Measurements from ENCODE around the gene MYO10.
A peak's percentile ranks its signal among the peaks of the same experiment; 100 is the strongest.

The MYO10 gene

GRCh38 chr5:16937503-16938161 is 1.5 kb upstream of the MYO10 start:
- Histone ChIP-seq H3K9me3 (ENCODE audit: control insufficient read depth in 1 of 2, low read length in 2 of 2) (no peaks in the 10 kb centered on the region), H3K4me3 (ENCODE audit: low read depth in 1 of 2, low read length in 2 of 2) (no peak overlapping the region), H3K27me3 (ENCODE audit: low read depth, low read length) (no peaks in the 10 kb centered on the region), H3K4me1 (ENCODE audit: control insufficient read depth in 1 of 2, insufficient read depth in 2 of 2, low read length in 2 of 2) (peaks cover 0 to 17% of the 10 kb centered on the region in 2 donors), H3K27ac (ENCODE audit: low read length) (no peak overlapping the region), H3K36me3 (ENCODE audit: control insufficient read depth in 1 of 2, insufficient read depth in 2 of 2, low read length in 2 of 2) (no peaks in the 10 kb centered on the region)

- Histone ChIP-seq H3K27me3 (ENCODE audit: low read depth, low read length) (no peaks in the 10 kb centered on the region), H3K9me3 (ENCODE audit: control insufficient read depth in 1 of 2, low read length in 2 of 2) (no peaks in the 10 kb centered on the region), H3K4me1 (ENCODE audit: control insufficient read depth in 1 of 2, insufficient read depth in 2 of 2, low read length in 2 of 2) (peaks cover 0 to 17% of the 10 kb centered on the region in 2 donors), H3K36me3 (ENCODE audit: control insufficient read depth in 1 of 2, insufficient read depth in 2 of 2, low read length in 2 of 2) (no peaks in the 10 kb centered on the region), H3K27ac (ENCODE audit: low read length) (peak overlapping the region; percentile 70), H3K4me3 (ENCODE audit: low read depth in 1 of 2, low read length in 2 of 2) (peak overlapping the region; percentile 63 to 83)
Observed at GRCh38 chr5:16936989-16937438, 926 bp upstream of the MYO10 start.

- Histone ChIP-seq H3K27me3 (ENCODE audit: low read depth, low read length) (no peaks in the 10 kb centered on the region), H3K4me3 (ENCODE audit: low read depth in 1 of 2, low read length in 2 of 2) (peak overlapping the region; percentile 83 to 88), H3K36me3 (ENCODE audit: control insufficient read depth in 1 of 2, insufficient read depth in 2 of 2, low read length in 2 of 2) (no peaks in the 10 kb centered on the region), H3K27ac (ENCODE audit: low read length) (peak overlapping the region; percentile 25), H3K9me3 (ENCODE audit: control insufficient read depth in 1 of 2, low read length in 2 of 2) (no peaks in the 10 kb centered on the region), H3K4me1 (ENCODE audit: control insufficient read depth in 1 of 2, insufficient read depth in 2 of 2, low read length in 2 of 2) (peaks cover 0 to 17% of the 10 kb centered on the region in 2 donors)
Observed at GRCh38 chr5:16935231-16936149, 598 bp downstream of the MYO10 start.

GRCh38 chr5:16934677-16935153 is 1.4 kb downstream of the MYO10 start:
- peaks cover 0 to 17% of the 10 kb centered on the region in 2 donors for H3K4me1 ChIP-seq (ENCODE audit: control insufficient read depth in 1 of 2, insufficient read depth in 2 of 2, low read length in 2 of 2)
- peak overlapping the region; percentile 83 to 88 for H3K4me3 ChIP-seq (ENCODE audit: low read depth in 1 of 2, low read length in 2 of 2)
- peak overlapping the region; percentile 25 for H3K27ac ChIP-seq (ENCODE audit: low read length)
- H3K36me3 ChIP-seq (ENCODE audit: control insufficient read depth in 1 of 2, insufficient read depth in 2 of 2, low read length in 2 of 2) = no peaks in the 10 kb centered on the region
- H3K27me3 ChIP-seq (ENCODE audit: low read depth, low read length) = no peaks in the 10 kb centered on the region
- H3K9me3 ChIP-seq (ENCODE audit: control insufficient read depth in 1 of 2, low read length in 2 of 2) = no peaks in the 10 kb centered on the region

GRCh38 chr5:16934123-16934522 is 2.0 kb downstream of the MYO10 start:
- Histone ChIP-seq H3K36me3 (ENCODE audit: control insufficient read depth in 1 of 2, insufficient read depth in 2 of 2, low read length in 2 of 2) (no peaks in the 10 kb centered on the region), H3K27ac (ENCODE audit: low read length) (no peak overlapping the region), H3K4me1 (ENCODE audit: control insufficient read depth in 1 of 2, insufficient read depth in 2 of 2, low read length in 2 of 2) (peaks cover 0 to 17% of the 10 kb centered on the region in 2 donors), H3K9me3 (ENCODE audit: control insufficient read depth in 1 of 2, low read length in 2 of 2) (no peaks in the 10 kb centered on the region), H3K27me3 (ENCODE audit: low read depth, low read length) (no peaks in the 10 kb centered on the region), H3K4me3 (ENCODE audit: low read depth in 1 of 2, low read length in 2 of 2) (peak overlapping the region; percentile 83 to 88)

- Histone ChIP-seq H3K4me3 (ENCODE audit: low read depth in 1 of 2, low read length in 2 of 2) (peak overlapping the region in 1 of 2 donors; percentile 88), H3K27ac (ENCODE audit: low read length) (no peak overlapping the region), H3K27me3 (ENCODE audit: low read depth, low read length) (no peaks in the 10 kb centered on the region), H3K36me3 (ENCODE audit: control insufficient read depth in 1 of 2, insufficient read depth in 2 of 2, low read length in 2 of 2) (no peaks in the 10 kb centered on the region), H3K4me1 (ENCODE audit: control insufficient read depth in 1 of 2, insufficient read depth in 2 of 2, low read length in 2 of 2) (peaks cover 0 to 17% of the 10 kb centered on the region in 2 donors), H3K9me3 (ENCODE audit: control insufficient read depth in 1 of 2, low read length in 2 of 2) (no peaks in the 10 kb centered on the region)
Observed at GRCh38 chr5:16933337-16933736, 2.8 kb downstream of the MYO10 start.

- H3K4me3 ChIP-seq (ENCODE audit: low read depth in 1 of 2, low read length in 2 of 2) = no peak overlapping the region
- no peaks in the 10 kb centered on the region for H3K9me3 ChIP-seq (ENCODE audit: control insufficient read depth in 1 of 2, low read length in 2 of 2)
- no peaks in the 10 kb centered on the region for H3K36me3 ChIP-seq (ENCODE audit: control insufficient read depth in 1 of 2, insufficient read depth in 2 of 2, low read length in 2 of 2)
- H3K27ac ChIP-seq (ENCODE audit: low read length) = peak overlapping the region; percentile 43
- peaks cover 0 to 17% of the 10 kb centered on the region in 2 donors for H3K4me1 ChIP-seq (ENCODE audit: control insufficient read depth in 1 of 2, insufficient read depth in 2 of 2, low read length in 2 of 2)
- no peaks in the 10 kb centered on the region for H3K27me3 ChIP-seq (ENCODE audit: low read depth, low read length)
Observed at GRCh38 chr5:16932401-16932800, 3.7 kb downstream of the MYO10 start.

- Histone ChIP-seq H3K27ac (ENCODE audit: low read length) (peak overlapping the region; percentile 43), H3K4me3 (ENCODE audit: low read depth in 1 of 2, low read length in 2 of 2) (peak overlapping the region in 1 of 2 donors; percentile 7), H3K27me3 (ENCODE audit: low read depth, low read length) (no peaks in the 10 kb centered on the region)
Observed at GRCh38 chr5:16931334-16932110, 4.6 kb downstream of the MYO10 start.

GRCh38 chr5:16930496-16930895 is 5.6 kb downstream of the MYO10 start:
- Histone ChIP-seq H3K9me3 (ENCODE audit: control insufficient read depth in 1 of 2, low read length in 2 of 2) (no peaks in the 10 kb centered on the region), H3K4me3 (ENCODE audit: low read depth in 1 of 2, low read length in 2 of 2) (no peak overlapping the region), H3K36me3 (ENCODE audit: control insufficient read depth in 1 of 2, insufficient read depth in 2 of 2, low read length in 2 of 2) (no peaks in the 10 kb centered on the region), H3K27me3 (ENCODE audit: low read depth, low read length) (no peaks in the 10 kb centered on the region), H3K4me1 (ENCODE audit: control insufficient read depth in 1 of 2, insufficient read depth in 2 of 2, low read length in 2 of 2) (peaks cover 0 to 12% of the 10 kb centered on the region in 2 donors), H3K27ac (ENCODE audit: low read length) (no peak overlapping the region)

More at GRCh38 chr5:16931334-16932110, 4.6 kb downstream of the MYO10 start:
- H3K36me3 ChIP-seq (ENCODE audit: control insufficient read depth in 1 of 2, insufficient read depth in 2 of 2, low read length in 2 of 2) = no peaks in the 10 kb centered on the region
- no peaks in the 10 kb centered on the region for H3K9me3 ChIP-seq (ENCODE audit: control insufficient read depth in 1 of 2, low read length in 2 of 2)
- H3K4me1 ChIP-seq (ENCODE audit: control insufficient read depth in 1 of 2, insufficient read depth in 2 of 2, low read length in 2 of 2) = peaks cover 0 to 16% of the 10 kb centered on the region in 2 donors

- peaks cover 0 to 6% of the 10 kb centered on the region in 2 donors for H3K4me1 ChIP-seq (ENCODE audit: control insufficient read depth in 1 of 2, insufficient read depth in 2 of 2, low read length in 2 of 2)
Observed at GRCh38 chr5:16929831-16930230, 6.3 kb downstream of the MYO10 start.

More at GRCh38 chr5:16929831-16930230, 6.3 kb downstream of the MYO10 start:
- Histone ChIP-seq H3K36me3 (ENCODE audit: control insufficient read depth in 1 of 2, insufficient read depth in 2 of 2, low read length in 2 of 2) (no peaks in the 10 kb centered on the region), H3K27me3 (ENCODE audit: low read depth, low read length) (no peaks in the 10 kb centered on the region), H3K27ac (ENCODE audit: low read length) (no peak overlapping the region), H3K9me3 (ENCODE audit: control insufficient read depth in 1 of 2, low read length in 2 of 2) (no peaks in the 10 kb centered on the region), H3K4me3 (ENCODE audit: low read depth in 1 of 2, low read length in 2 of 2) (no peak overlapping the region)
